ENCODE data around the gene PRAME.

The PRAME gene

DNA sequence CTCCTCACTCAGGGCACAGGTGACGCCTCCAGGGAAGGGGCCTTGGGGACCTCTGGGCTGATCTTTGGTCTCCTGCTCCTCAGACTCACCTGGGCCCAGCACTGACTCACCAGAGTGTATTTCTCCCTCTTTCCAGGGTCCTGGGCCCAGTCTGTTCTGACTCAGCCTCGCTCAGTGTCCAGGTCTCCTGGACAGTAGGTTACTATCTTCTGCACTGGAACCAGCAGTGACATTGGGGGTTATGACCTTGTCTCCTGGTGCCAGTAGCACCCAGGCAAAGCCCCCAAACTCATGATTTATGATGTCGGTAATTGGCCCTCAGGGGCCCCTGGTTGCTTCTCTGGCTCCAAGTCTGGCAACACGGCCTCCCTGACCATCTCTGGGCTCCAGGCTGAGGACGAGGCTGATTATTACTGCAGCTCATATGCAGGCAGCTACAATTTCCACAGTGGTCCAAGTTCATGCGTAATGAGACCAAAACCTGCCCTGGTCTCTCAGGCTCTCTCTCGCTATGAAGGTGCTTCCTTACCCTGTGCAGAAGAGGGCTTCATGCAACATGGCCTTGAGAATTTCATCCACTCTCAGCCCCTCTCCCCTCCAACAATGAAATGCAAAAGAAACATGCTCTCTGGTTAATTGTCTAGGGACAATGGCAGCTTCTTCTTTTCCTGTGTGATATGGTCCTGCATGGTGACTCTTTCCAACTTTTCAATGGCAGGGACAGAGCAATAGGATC lies 21.0 kb upstream of the PRAME start:
- DNase-seq: no peak

DNA sequence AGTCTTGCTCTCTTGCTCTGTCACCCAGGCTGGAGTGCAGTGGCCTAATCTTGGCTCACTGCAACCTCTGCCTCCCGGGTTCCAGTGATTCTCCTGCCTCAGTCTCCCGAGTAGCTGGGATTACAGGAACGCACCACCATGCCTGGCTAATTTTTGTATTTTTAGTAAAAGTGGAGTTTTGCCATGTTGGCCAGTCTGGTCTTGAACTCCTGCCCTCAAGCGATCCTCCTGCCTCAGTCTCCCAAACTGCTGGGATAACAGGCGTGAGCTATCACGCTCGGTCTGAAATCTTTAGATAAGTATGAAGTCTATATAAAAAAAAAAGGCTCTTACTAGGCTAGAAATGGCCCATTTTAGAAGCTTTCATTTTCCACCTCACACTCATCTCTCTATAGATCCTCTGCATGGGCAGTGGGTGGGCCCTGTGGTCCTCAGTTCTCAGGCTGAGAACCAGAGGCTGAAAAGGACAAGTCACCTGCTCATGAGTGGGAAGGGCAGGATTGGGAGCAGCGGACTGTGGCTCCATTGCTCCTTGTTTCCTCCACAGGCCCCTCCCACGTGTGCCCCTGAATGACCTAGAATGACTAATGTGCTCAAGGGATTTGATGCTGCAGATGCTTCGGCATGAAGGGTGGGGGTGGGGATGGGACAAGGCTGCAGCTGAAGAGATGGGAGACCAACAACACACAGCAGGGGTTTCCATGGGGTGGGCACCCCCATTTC lies 19.8 kb upstream of the PRAME start:
- DNase-seq: peak; percentile 43 to 68 (median 52)

- DNase-seq: no peak
These were observed 17.9 kb upstream of the PRAME start for GRCh38 chr22:22576989-22577427.

- DNase-seq: peak; percentile 67 to 85 (median 76)
These were observed 17.4 kb upstream of the PRAME start for GRCh38 chr22:22576244-22576988.

DNA sequence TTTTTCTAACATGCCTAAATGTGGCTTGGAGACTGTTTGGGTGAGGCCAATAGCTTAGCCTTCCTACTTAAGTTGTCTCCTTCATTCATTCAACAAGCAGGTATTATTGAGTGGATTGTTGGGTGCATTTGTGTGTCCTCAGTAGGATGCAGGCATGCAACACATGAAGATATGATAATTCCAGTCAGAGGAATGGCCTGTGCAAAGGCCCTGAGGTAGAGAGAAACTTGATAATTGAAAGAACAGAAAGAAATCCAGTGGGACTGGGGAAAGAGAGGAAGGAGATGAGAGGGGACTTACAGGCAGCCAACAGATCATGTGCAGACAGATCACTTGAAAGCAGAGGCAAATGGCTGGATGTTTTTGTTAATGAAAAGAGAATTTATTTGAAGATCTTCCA lies 15.3 kb upstream of the PRAME start:
- DNase-seq: no peak

DNA sequence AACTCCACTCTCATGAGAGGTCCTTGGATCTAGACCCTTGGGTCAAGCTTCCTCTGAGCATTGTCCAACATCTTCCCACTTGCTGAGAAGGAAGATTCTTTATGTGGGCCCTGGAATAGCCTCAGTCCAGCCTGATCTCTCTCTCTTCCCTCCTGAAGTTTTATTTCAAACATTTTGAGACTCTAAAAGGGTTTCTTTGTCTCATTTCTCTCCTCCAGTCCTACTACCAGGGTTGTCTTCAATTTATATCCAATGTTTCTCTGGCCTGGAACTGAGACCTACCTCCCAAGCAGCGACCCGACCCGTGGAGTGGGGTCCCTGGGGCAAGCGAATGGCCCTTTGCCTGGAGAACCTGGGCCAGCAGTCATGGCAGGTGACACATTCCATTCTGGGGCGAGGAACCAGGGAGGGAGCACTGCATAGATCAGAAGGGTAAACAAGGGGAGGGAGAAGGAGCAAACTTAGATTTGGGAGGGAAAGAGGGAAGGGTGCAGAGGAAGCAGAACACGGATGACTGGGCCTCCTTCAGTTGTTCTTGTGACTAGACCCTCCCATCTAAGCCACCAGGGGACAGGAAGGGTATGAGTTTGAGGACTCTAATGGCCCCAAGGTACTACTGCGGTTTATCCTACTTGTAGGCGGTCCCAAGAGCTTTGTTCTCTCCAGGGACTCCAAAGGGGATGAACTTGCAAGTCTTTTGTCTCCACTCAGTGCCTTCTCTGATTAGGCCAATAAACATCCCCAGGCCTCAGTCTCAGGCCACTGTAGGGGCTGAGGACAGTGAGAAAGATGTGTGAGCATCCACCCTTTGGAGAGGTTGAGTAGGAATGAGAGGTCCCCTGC lies 14.2 kb upstream of the PRAME start:
- no peak for DNase-seq

GRCh38 chr22:22571862-22572261 lies 12.8 kb upstream of the PRAME start:
- DNase-seq: no peak

DNA sequence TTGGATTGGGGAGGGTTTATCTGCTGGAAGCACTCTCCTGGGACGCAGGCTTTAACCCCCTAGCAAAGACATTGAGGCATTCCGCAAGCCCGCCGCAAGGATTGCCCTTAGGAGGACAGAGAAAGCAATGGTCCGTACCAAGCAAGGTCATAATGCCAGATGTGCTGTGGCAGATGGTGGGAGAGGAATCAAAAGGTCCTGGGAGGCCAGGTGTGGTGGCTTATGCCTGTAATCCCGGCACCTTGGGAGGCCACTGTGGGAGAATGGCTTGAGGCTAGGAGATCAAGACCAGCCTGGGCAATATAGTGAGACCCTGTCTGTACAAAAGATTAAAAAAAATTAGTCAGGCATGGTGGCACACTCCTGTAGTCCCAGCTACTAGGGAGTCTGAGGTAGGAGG lies 12.4 kb upstream of the PRAME start:
- DNase-seq: no peak

GRCh38 chr22:22569218-22569617 lies 10.2 kb upstream of the PRAME start:
- DNase-seq: no peak

- DNase-seq: peak; percentile 19 to 68 (median 41)
These were observed 6.9 kb upstream of the PRAME start for GRCh38 chr22:22565981-22566380.

DNA sequence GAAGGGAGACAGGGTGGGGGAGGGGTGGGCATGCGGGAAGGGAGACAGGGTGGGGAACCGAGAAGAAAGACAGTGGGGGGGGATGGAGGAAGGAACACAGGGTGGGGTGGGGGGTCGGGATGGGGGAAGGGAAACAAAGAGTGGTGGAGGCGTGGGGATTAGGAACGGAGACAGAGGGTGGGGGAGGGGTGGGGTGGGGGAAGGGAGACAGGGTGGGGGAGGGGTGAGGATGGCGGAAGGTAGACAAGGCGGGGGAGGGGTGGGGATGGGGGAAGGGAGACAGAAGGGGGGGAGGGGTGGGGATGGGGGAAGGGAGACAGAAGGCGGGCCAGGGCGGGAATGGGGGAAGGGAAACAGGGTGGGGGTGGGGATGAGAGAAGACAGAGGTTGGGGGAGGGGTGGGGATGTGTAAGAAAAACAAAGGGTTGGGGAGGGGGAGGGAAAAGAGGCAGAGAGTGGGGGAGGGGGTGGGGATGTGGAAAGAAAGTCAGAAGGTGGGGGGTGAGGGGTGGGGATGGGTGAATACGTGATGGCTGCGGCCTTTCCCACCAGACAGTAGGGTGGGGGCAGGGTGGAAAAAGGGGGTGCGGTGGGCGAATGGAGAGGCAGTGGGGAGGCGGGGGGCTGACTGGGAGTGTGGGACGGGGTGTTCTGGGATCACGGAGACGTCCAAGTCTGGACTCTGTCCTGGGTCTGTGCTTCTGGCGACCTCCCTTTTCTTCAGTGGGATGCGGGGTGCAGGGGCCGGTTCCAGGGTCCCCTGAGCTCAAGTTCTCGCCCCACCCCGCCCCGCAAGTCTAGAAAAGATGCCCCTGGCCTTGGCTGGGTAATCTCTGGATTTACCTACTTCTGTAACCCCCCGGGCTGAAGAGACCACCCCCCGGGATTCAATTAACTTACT lies 744 bp downstream of the PRAME start:
- DNase-seq: no peak

DNA sequence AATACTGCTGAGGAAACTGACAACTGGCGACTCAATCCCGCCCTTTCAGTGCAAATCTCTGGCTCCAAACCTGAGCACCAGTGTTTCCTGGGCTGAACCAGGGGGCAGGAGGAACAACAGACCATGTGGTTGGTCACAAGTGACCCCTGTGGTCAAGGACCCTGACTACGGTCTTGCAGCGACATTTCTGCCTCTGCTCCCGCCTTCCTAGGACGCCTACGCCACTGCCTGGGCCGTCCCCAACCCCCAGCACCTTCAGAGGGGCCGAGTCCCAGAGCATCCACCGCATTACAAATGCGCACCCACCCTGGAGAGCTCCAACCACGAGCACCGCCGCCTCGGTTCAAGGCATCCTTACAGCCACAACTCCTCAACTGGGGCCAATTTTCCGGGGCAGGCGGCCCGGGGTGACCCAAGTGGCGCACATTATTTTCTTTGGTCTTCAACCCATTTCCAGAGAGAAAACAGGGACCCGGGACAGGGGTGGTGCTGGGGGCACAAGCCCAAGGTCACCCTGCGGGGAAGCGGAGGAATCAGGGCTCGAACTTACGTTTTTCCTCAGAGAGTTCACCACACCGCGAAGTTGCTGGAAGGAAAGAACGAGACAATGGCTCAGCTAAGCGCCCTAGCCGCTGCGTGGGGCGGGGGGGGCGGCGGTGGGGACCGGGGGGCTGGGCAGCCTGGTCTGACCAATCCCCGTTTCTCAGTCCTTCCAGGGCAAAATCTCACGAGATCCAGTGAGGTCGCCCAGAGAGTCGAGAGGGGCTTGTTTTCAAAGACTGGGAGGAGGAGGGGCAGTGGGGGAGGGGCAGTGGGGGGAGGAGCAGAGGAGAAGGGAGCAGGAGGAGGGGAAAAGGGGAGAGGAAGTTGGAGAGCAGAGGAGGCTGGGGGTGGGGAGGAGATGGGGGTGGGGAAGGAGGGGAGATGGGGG lies 1.8 kb downstream of the PRAME start:
- no peak for DNase-seq

DNA sequence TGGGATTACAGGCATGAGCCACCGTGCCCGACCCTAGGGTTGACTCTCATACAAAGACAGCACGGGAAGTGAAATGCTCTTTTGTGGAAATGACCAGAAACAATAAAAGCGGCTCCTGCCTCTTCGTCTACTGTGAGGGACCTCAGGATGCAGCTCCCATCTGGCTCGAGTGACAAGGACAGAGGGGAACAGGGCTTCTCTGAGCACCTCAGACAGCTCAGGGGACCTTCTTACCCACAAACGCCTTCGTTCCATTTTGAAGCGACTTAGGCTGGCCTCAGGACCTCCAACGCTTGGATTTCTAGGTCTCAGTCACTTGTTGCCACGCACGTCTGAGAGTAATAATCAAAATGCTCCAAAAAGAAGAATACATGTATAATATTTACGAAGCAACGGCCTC lies 2.5 kb downstream of the PRAME start:
- DNase-seq: no peak

GRCh38 chr22:22555596-22555995 lies 3.5 kb downstream of the PRAME start:
- DNase-seq: no peak

GRCh38 chr22:22554587-22555284 lies 4.3 kb downstream of the PRAME start:
- peak; percentile 24 to 56 (median 32) for DNase-seq

DNA sequence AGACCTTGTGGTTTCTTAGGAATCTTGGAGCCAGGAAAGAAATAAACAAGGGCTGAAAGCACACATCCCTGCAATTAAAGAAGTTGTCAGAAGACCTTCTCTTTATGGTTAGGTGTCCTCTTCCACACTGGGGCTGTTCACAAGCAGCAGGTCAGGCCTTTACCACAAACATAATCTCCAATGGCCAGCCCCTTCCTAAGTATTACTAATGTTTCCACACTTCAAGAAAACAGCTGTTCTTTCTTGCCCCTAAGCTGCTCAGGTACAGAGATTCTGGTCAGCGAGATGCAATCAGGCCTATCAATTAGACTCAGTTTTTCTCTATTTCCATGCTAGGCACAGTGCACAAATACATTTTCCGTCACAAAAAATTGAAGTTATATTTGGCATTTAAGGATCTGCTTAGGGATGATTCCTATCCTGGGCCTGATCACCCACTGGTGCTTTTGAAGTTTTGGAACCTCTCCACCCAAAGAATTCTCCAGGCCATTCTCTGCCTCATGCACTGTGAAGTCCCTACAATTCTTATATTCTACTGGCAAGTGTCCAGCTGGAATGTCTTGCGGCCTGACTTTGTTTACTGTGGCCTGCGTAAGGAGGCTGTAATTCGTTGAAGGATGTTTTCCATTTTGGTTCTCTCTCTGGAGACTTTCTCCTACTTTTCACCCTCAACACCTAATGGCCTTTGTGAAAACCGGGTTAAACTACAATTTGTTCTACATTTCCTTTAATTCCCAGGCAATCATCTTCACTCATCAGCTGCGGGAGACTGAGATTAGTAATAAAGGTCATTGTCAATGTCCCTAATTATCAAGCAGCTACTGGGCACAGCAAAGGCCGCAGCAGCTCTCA lies 5.1 kb downstream of the PRAME start:
- no peak for DNase-seq

GRCh38 chr22:22553141-22553540 lies 5.9 kb downstream of the PRAME start:
- no peak for DNase-seq

GRCh38 chr22:22552630-22553029 lies 6.4 kb downstream of the PRAME start:
- DNase-seq: peak in 3 of 4 experiments; percentile 12 to 20 (median 14)
